ENCODE results near the gene WDR43.

Gene WDR43

GRCh38 chr2:28894470-28895188, at the start of gene WDR43:
TSS of gene WDR43 (plus strand) at chr2:28894667. CDS start at chr2:28894699, 32 bp downstream.
- DNase-seq, result peak; percentile 98 to 99

DNA sequence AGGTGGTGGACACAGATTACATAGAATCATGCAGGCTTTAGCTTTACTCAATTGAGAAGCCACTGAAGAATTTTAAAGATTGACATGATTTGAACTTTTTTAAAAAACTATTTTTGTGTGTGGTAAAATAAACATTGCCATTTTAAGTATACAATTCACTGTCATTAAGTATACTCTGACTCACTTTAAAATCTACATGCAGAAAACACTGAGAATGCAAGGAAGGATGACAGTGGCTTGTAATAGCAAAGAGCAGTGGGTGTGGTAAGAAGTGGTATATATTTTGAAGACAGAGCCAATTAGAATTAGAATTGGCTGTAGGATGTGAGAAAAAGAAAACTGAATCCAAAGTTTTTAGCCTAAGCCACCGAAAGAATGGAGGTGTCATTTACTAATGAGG, 39.3 kb upstream of the WDR43 start:
- no peak for DNase-seq

GRCh38 chr2:28855977-28856376, 38.5 kb upstream of the WDR43 start:
- DNase-seq, result no peak

DNA sequence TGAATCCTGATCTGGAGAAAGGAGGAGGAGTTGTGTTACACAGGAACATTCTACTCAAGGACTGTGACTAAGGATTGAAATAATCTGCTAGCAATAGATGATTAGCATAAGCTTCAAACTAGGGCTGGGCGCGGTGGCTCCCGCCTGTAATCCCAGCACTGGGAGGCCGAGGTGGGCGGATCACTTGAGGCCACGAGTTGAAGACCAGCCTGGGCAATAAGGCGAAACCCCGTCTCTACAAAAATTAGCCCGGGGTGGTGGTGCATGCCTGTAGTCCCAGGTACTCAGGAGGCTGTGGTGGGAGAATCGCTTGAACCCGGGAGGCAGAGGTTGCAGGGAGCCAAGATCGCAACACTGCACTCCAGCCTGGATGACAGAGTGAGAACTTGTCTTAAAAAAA, 25.9 kb upstream of the WDR43 start:
- DNase-seq, result no peak

- no peak for DNase-seq
These were observed 24.8 kb upstream of the WDR43 start for GRCh38 chr2:28869494-28870145.

- DNase-seq, result peak; percentile 94 to 97
These were observed 24.1 kb upstream of the WDR43 start, which contains the start of gene TRMT61B for GRCh38 chr2:28870146-28870891. TSS of gene TRMT61B (minus strand) at chr2:28870309. CDS start at chr2:28870277, 32 bp downstream.

DNA sequence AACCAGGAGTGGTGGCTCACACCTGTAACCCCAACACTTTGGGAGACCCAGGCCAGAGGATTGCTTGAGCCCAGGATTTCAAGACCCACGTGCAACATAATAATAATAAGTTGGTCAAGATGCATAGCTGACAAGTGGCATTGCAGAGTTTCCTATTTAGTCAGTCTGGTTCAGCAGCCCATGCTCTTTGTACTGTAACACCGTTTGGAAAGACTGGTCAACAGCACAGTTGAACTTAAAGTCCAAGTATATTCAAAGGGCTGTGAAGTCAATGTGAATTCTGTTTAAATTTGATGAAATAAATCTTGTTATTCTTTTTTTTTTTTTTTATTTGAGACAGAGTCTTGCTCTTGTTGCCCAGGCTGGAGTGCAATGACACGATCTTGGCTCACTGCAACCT, 22.8 kb upstream of the WDR43 start:
- no peak for DNase-seq

DNA sequence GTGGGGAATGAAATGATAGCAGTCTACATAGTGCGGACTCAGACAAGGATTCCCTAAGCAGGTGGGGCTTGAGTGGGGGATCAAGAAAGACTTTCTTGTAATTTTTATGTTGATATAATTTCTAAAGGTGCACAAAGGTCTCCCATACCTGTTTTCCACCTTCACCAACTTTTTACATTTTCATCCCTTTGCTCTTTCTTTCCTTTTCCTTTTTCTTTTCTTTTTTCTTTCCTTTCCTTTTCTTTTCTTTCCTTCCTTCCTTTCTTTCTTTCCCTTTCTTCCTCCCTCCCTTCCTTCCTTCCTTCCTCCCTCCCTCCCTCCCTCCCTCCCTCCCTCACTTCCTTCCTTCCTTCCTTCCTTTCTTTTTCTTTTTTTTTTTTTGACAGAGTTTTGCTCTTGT, 14.3 kb upstream of the WDR43 start:
- DNase-seq, result no peak

GRCh38 chr2:28893488-28893887, 979 bp upstream of the WDR43 start:
- no peak for DNase-seq

DNA sequence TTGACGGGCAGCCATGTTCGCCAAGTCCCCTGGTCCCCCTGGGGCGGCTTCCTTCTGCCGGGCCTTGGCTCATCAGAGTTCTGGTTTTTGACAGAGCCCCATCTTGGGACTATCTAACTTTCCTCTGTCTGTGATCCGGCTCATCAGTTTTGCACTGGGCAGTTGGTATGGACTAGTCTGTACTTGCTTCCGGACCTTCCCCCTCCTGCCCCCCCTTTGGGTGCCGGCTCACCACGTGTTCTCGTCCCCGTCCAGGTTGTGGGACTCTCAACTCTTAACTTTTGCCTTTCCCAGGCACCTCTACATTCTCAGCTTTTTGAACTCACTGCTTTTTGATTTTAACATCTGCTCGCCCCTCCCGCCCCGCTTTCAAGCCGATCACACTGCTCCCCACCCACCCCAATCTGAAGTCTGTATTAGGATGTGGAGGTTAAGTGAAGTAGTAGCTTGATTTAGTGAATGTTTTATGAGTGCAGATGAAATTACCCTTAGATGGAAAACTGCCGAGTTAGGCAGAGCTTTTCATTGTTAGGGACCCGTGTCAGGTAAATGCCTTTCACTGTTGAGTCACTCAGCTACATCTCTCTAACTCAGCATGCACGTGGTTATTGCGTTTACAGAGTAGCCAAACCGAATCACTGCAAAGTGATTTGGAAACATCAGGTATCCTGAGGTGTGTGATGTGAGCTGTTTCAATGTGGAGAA, 874 bp downstream of the WDR43 start:
- DNase-seq, result peak in 1 of 2 experiments; percentile 26

DNA sequence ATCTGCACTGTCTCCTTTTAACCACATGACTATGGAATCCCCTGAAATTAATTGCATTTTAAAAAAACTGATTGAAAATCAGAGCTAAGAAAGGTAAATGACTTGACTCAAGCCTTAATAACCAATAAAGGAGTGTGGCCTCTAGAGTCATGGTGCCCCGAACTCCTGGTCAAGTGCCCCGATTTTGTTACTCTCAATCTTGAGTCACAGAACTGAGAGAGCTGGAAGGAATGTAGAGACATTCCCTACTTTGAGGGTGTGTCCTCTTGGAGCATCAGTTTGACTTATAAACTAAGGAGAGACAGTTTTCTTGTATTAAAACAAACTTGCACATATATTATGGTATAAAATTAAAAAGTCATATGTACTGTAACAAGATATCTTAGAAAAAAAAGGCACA, 2.4 kb downstream of the WDR43 start:
- no peak for DNase-seq

- no peak for DNase-seq
These were observed 3.6 kb downstream of the WDR43 start for GRCh38 chr2:28898048-28898447.

- DNase-seq, result no peak
These were observed 6.7 kb downstream of the WDR43 start for GRCh38 chr2:28901202-28901601.

DNA sequence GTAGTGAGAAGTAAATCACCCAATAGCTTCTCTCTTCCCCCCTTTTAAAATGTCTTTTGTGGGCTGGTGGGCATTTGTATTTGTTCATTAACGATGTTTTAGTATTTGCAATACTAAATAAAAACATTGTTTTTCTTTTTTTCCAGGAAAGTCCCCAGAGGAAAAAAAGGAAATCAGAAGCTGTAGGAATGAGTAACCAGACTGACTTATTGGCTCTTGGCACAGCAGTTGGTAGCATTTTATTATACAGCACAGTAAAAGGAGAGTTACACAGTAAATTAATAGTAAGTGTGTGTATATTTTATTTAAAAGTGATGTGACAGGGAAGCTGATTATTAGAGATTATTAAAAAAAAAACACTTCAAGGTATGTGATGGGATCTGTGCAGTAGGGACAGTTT, 7.4 kb downstream of the WDR43 start:
- DNase-seq, result no peak

GRCh38 chr2:28902584-28902983, 8.1 kb downstream of the WDR43 start:
- no peak for DNase-seq

GRCh38 chr2:28904295-28904694, 9.8 kb downstream of the WDR43 start:
- DNase-seq, result no peak

GRCh38 chr2:28904802-28905457, 10.5 kb downstream of the WDR43 start:
- no peak for DNase-seq

DNA sequence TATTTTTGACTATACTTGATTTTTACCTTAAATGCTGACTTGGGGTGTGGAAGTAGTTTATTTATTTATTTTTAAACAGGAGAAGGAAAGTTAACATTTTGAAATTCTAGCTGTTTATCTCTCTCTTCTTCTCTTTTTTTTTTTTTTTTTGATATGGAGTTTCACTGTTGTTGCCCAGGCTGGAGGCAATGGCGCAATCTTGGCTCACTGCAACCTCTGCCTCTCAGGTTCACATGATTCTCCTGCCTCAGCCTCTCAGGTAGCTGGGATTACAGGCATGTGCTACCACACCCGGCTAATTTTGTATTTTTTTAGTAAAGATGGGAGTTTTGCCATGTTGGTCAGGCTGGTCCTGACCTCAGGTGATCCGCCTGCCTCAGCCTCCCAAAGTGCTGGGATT, 11.1 kb downstream of the WDR43 start:
- no peak for DNase-seq

DNA sequence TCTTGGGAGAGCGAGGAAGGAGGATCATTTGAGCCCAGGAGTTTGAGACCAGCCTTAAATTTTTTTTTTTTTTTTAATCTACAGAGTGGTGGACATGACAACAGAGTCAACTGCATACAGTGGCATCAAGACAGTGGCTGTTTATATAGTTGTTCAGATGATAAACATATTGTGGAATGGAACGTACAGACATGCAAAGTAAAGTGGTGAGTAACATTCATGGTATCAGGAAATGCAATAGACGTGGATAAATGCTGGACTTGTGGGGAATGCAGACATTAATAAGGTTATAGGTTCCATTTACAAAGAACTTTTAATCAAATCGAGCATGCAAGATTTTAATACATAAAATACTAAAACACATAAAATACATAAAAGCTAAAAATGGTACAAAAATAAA, 11.9 kb downstream of the WDR43 start:
- DNase-seq, result no peak

DNA sequence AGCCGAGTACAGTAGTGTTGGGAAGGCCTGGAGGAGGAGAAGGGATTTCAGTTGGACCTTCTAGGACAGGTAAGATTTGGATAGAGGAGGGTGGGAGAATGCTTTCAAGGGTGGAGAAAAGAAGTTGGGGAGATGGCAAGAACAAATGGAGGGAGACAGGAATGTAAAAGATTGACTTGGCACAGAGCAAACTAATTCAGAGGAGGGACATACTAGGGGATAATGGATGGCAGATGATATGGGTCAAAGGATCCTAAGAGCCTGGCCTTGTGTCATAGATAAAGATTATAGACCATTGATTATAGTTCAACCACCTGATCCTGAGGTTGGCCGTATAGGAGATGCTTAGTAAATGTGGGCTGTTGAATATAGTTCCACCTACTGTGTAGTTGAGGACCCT, 12.4 kb downstream of the WDR43 start:
- DNase-seq, result no peak

GRCh38 chr2:28908172-28908571, 13.7 kb downstream of the WDR43 start:
- DNase-seq, result no peak

DNA sequence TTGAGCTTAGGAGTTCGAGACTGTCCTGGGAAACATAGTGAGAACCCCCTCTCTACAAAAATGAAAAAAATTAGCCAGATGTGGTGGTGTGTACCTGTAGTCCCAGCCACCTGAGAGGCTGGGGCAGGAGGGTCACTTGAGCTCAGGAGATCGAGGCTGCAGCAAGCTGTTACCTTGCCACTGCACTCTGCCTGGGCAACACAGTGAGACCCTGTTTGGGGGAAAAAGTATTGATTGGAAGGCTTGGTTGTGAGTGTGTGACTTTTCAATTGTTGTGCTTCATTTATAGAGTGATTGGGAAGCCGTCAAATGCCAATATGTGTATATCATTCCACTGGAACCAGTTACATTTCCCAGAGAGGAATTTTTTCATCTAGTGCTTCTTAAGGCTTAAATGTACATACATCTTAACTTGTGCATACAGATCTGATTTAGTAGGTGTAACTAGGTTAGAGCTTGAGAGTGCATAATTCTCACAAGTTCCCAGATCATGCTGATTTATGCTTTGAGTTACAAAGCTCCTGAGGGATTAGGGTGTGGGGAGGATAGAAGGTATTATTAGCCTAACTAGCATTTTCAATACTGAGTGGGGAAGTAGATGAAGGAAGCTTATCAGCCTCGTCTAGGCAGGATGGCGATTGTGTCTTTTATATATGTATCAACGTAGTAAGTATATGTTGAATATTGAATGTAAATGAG, 15.3 kb downstream of the WDR43 start:
- DNase-seq, result no peak
